NCI-H2081 (cell line): ENCODE measurements around the gene SETD1A.
"Not testable (repeated sequence)": the region's sequence is repeated elsewhere in the genome, so short reads cannot be mapped to it uniquely, and the experiment has no call there.

Experiments
- DNase-seq, 2 experiments: peaks; one replicate each; lab custom pipeline; 2025; lab: John Stamatoyannopoulos, UW

The SETD1A gene

GRCh38 chr16:30998852-30999761 is 41.6 kb downstream of the SETD1A start:
- DNase-seq: peak in 1 of 2 experiments; percentile 9

DNA sequence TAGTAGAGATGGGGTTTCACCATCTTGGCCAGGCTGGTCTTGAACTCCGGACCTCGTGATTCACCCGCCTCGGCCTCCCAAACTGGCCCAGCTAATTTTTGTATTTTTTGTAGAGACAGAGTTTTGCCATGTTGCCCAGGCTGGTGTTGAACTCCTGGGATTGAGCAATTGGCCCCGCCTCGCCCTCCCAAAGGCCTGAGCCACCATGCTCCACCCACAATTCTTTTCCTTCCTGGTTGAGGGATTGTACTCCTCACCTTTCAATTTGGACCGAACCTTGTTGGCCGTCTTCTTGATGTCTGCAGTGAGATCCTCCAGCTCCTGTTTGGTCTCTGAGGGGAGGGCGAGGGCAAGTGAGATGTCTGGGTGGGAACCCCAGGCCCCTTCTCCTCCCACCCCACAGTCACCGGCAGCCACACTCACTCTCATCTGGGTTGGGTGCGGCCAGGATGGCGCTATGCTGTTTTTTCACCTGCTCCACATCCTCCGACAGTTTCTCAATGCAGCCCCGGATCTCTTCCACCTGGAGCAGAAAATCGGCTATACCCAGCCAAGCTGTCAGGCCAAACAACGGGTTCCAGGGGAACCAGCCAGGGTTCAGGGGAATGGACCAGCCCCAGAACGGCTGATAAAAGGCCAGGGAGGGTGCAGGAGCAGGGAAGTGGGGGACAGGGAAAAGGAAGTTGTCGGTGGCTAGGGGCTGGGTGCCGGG is 43.3 kb downstream of the SETD1A start:
- DNase-seq: no peak

DNA sequence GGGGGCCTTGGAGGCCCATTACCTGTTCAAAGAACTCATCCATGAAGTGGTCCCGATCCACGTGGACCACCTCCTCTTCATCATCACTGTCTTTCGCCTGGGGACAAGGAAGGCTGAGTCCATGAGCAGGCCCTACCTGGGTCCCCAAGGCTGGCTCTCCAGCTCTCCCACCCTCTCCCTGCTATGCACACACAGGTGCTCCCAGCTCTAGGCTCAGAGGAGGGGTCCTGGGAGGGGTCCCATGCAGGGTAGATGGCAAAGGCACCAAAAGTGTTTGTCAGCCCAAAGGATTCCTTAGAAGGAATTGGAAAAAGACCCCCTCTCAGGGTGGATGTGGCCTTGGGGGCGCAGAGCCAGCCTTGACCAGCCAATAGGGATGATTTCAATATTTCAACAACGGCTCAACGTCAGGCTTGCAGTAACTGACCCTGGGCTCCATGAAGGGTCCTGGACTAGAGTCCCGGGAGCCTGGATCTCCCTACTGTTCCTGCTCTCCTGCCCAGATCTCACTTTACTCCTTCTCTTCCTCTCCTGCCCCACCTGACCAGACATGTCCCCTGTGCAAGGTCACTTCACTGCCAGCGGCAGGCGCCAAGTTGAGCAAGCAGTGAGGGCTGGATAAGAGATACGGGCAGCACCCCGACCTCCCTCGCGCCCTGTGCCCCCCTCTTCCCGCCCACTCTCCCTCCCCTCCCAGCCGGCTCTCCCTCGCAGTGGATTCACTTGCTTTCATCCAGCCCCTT is 44.1 kb downstream of the SETD1A start:
- no peak for DNase-seq

DNA sequence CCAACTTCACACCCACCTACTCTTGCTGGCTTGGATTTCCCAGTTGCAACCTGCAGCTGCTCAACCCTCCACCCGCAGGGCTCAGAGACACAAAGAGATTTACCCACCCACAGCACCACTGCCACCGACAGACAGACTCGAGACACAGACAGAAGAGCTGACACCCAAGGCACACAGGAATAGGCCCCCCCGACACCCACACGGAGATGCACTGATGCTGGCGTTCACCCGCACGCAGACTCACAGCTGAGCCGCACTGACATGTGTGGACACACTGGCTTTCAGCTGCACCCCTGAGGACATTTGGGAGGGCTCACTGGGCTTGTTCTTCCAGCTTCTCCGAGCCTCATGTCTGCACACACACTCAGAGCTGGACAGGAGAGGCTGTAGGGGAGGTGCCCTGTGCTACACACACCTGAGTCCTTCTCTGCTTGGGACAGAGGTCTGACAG is 44.7 kb downstream of the SETD1A start:
- DNase-seq: no peak

- DNase-seq: no peak
Measured at GRCh38 chr16:31002862-31003341, 45.3 kb downstream of the SETD1A start.

- DNase-seq: no peak
Measured at GRCh38 chr16:31003744-31004143, 46.2 kb downstream of the SETD1A start.

- DNase-seq: no peak
Measured at GRCh38 chr16:31004658-31005057, 47.1 kb downstream of the SETD1A start.

DNA sequence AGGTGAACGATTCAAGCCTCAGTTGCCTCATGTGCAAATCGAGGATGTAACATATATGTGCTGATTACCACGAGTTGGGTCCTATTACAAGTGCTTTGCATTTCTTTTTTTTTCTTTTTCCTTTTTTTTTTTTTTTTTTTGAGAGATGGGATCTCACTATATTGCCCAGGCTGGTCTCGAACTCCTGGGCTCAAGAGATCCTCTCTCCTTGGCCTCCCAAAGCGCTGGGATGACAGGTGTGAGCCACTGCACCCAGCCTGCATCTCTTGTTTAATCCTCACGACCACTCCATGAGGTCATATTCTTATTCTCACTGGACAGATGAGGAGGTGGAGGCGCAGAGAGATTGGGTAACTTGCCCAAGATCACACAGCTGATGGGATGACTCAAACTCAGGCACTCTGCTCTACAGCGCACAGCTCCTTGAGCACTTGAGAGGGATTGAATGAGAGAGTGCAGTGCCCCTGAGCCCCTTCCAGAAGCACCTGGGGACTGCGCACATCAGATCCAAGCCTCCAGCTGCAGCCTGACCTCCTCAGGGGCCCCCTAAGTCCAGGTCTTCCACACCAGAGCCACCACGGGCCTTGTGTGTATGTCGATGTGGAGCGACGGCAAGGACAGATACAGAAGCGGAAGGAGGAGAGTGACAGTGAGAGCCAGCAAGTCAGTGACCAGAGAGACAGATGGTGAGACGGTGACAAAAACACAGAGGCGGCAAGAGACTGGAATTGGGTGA is 48.0 kb downstream of the SETD1A start:
- DNase-seq: no peak

GRCh38 chr16:31006086-31006385 is 48.5 kb downstream of the SETD1A start:
- DNase-seq: no peak

DNA sequence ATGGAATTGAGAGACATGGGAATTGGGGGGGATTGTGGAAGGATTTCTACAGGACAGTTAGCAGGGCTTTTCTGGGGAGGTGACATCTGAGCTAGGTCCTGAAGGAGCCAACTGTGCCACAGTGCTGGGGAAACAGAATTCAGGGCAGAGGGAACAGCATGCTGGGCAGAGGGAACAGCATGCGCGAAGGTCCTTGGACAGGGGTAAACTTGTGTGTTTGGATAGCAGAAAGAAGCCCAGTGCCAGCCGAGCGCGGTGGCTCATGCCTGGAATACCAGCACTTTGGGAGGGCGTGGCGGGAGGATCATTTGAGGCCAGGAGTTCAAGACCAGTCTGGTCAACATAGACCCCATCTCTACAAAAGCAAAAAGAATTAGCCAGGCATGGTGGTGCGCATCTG is 49.0 kb downstream of the SETD1A start:
- no peak for DNase-seq

DNA sequence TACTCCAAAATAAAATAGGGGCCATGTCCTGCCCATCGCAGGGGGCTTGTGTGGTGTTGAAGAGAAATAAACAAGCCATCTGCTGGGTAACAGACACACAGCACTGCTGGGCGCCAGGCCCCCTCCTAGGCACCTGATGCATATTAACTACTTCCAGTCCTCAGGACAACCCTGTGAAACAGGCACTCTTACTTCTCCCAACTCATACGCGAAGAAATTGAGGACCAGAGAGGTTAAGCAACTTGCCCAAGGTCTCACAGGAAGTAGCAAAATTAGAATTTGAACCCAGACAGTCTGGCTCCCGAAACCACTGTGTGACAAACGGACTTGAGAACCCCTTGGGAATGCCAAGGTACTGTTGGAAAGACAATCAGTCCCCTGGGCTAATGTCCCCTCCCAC is 50.1 kb downstream of the SETD1A start:
- no peak for DNase-seq

- no peak for DNase-seq
Measured at GRCh38 chr16:31008149-31008548, 50.6 kb downstream of the SETD1A start.

DNA sequence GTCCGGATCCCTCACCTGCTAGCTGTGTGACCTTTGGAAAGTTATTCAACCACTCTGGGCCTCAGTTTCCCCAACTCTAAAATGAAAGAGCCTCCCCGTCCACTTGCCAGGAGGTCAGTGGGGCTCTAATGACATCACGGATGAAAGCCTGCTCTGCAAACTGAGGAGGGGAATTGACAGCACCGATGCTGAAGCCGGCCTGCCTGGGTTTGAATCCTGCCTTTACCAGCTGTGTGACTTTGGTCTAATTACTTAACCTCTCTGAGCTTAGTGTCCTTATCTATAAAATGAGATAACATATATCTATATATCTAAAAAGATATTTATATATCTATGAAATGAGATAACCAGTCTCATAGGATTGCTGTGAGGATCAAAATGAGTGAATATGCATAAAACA is 51.0 kb downstream of the SETD1A start:
- no peak for DNase-seq

DNA sequence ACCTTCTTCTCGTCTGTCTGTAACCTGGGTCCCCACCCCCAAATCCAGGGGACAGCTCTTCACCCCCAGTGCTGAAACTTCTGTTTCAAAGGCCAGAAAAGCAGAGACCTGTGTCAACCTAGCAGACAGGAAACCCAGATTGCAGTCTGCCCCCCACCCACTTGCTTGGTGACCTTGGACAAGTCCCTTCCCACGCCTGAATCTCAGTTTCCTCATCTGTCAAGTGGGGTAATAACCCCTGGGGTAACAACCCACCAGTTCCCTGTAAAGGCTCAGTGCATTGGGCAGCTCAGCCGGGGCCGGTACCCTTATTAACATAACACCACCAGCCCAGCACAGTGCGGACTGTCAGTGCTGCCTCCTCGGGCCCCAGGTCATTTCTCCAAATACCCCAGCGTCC is 51.6 kb downstream of the SETD1A start:
- no peak for DNase-seq

- no peak for DNase-seq
Measured at GRCh38 chr16:31009894-31010584, 52.5 kb downstream of the SETD1A start.

GRCh38 chr16:31010585-31011325 is 53.2 kb downstream of the SETD1A start, which contains the start of gene STX1B:
Gene STX1B, minus strand, starts transcription at chr16:31010638. Its CDS starts 242 bp downstream, at chr16:31010396.
- DNase-seq: peak in 1 of 2 experiments; percentile 14

DNA sequence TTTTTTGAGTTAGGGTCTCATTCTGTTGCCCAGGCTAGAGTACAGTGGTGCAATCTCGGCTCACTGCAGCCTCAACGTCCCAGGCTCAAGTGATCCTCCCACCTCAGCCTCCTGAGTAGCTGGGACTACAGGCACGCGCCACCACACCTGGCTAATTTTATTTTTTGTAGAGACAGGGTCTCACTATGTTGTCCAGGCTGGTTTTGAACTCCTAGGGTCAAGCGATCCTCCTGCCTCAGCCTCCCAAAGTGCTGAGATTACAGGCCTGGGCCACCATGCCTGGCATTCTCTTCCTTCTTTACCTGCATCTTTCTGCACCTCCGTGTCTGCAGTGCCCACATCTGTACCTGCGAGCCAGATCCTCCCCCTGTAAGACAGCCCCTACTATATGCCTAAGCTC is 54.3 kb downstream of the SETD1A start:
- not testable (repeated sequence) for DNase-seq

GRCh38 chr16:31013292-31013691 is 55.7 kb downstream of the SETD1A start:
- DNase-seq: not testable (repeated sequence)

GRCh38 chr16:31016018-31016417 is 58.5 kb downstream of the SETD1A start:
- no peak for DNase-seq

DNA sequence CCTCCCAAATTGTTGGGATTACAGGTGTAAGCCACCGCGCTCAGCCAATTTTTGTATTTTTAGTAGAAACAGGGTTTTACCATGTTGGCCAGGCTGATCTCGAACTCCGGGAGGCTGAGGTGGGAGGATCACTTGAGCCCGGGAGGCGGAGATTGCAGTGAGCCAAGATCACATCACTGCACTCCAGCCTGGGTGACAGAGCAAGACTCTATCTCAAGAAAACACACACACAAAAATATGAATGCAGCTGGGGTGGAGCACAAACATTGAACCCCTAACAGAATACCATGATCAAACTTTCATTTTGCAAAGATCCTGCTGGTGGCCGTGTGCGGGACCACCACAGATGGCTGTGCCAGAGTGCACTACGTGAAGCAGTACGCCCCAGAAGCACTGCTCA is 60.2 kb downstream of the SETD1A start:
- DNase-seq: not testable (repeated sequence)
